Stimulated activated CD8-positive, alpha-beta memory T cell treated with anti-CD3 and anti-CD28 coated beads, Interleukin-15, amount 100 ng/mL, for 4 hours (primary cell): ENCODE data around the gene SPX.

Experiments
- DNase-seq, 2 donors: peaks; one replicate each; pipeline ENCODE4 v3.0.0-alpha.2; 2020; ENCODE audit warnings: low read depth in 2 of 2

The SPX gene

GRCh38 chr12:21538061-21538653 lies 12.1 kb downstream of the SPX start:
- no peak for DNase-seq

GRCh38 chr12:21539797-21540196 lies 13.7 kb downstream of the SPX start:
- DNase-seq, result no peak

- no peak for DNase-seq
These were observed 15.7 kb downstream of the SPX start for GRCh38 chr12:21541773-21542172.

GRCh38 chr12:21542403-21542802 lies 16.3 kb downstream of the SPX start:
- no peak for DNase-seq

GRCh38 chr12:21543151-21543550 lies 17.1 kb downstream of the SPX start:
- DNase-seq, result no peak

- no peak for DNase-seq
These were observed 19.5 kb downstream of the SPX start for GRCh38 chr12:21545557-21545956.

- no peak for DNase-seq
These were observed 20.6 kb downstream of the SPX start for GRCh38 chr12:21546716-21547115.

GRCh38 chr12:21547437-21547836 lies 21.3 kb downstream of the SPX start:
- DNase-seq, result no peak

GRCh38 chr12:21551841-21552465 lies 25.9 kb downstream of the SPX start:
- DNase-seq, result no peak

- no peak for DNase-seq
These were observed 26.7 kb downstream of the SPX start for GRCh38 chr12:21552635-21553328.

GRCh38 chr12:21553329-21553675 lies 27.2 kb downstream of the SPX start:
- no peak for DNase-seq

- DNase-seq, result no peak
These were observed 32.1 kb downstream of the SPX start for GRCh38 chr12:21558100-21558679.

- no peak for DNase-seq
These were observed 33.9 kb downstream of the SPX start for GRCh38 chr12:21559855-21560569.

- DNase-seq, result no peak
These were observed 35.1 kb downstream of the SPX start for GRCh38 chr12:21561158-21561557.

GRCh38 chr12:21562859-21563258 lies 36.8 kb downstream of the SPX start:
- no peak for DNase-seq

GRCh38 chr12:21566223-21566906 lies 40.3 kb downstream of the SPX start:
- DNase-seq, result no peak

- DNase-seq, result no peak
These were observed 40.9 kb downstream of the SPX start for GRCh38 chr12:21566907-21567394.

- no peak for DNase-seq
These were observed 42.0 kb downstream of the SPX start for GRCh38 chr12:21568115-21568514.

GRCh38 chr12:21571046-21571445 lies 45.0 kb downstream of the SPX start:
- DNase-seq, result no peak

- no peak for DNase-seq
These were observed 47.8 kb downstream of the SPX start for GRCh38 chr12:21573733-21574358.

- no peak for DNase-seq
These were observed 50.3 kb downstream of the SPX start for GRCh38 chr12:21576431-21576830.
